ENCODE results near the gene RBM5. TPM values are rescaled to one million over a fixed set of nuclear protein-coding genes. Genes with fewer than 3 reads are reported as not detected.
A peak's percentile ranks its signal among the peaks of the same experiment; 100 is the strongest.

Gene RBM5
- total RNA-seq, 1 donor from 2014 or later = 372 TPM

- no peaks in the 10 kb centered on the region for H3K9me3 ChIP-seq (ENCODE audit: low read depth)
- no peak overlapping the region for H2AFZ ChIP-seq (replicated peaks)
- H3K4me3 Mint-ChIP-seq = peak overlapping the region; percentile 57
- no peaks in the 10 kb centered on the region for H4K20me1 ChIP-seq (ENCODE audit: low read depth)
- H3K27me3 ChIP-seq = no peaks in the 10 kb centered on the region
- no peaks in the 10 kb centered on the region for H3K36me3 Mint-ChIP-seq
- peak overlapping the region; percentile 96 for H3K27ac Mint-ChIP-seq
- H3K79me2 ChIP-seq (ENCODE audit: low read depth) = no peaks in the 10 kb centered on the region
- H3K4me1 ChIP-seq = peaks cover 53% of the 10 kb centered on the region
- H3F3A ChIP-seq (ENCODE audit: low read depth) = peaks cover 22% of the 10 kb centered on the region
- peaks cover 6% of the 10 kb centered on the region for H3K27me3 Mint-ChIP-seq (ENCODE audit: insufficient read depth, low read depth)
- TF ChIP-seq EZH2 (IDR thresholded peaks at IDR 0.05) (no peak), CTCF (IDR thresholded peaks at IDR 0.05) (no peak), EZH2phosphoT487 (IDR thresholded peaks at IDR 0.05) (no peak)
- H3K27ac ChIP-seq = peak overlapping the region; percentile 5
- H3K4me3 ChIP-seq = no peak overlapping the region
- H3K9me3 Mint-ChIP-seq = peaks cover 3% of the 10 kb centered on the region
- H3K4me1 Mint-ChIP-seq = peaks cover 59% of the 10 kb centered on the region
- H3K9ac ChIP-seq = no peak overlapping the region
- H3K36me3 ChIP-seq = no peaks in the 10 kb centered on the region
- peak overlapping the region; percentile 80 for H3K4me2 ChIP-seq
- DNase-seq (ENCODE audit: low spot score) = no peak
These were observed 48.8 kb downstream of the RBM5 start for GRCh38 chr3:50137531-50137930.

- no peaks in the 10 kb centered on the region for H3K79me2 ChIP-seq (ENCODE audit: low read depth)
- Mint-ChIP-seq H3K4me3 (peak overlapping the region; percentile 77), H3K9me3 (peaks cover 3% of the 10 kb centered on the region), H3K27me3 (ENCODE audit: insufficient read depth, low read depth) (peaks cover 4% of the 10 kb centered on the region), H3K27ac (peak overlapping the region; percentile 96), H3K36me3 (no peaks in the 10 kb centered on the region), H3K4me1 (peaks cover 49% of the 10 kb centered on the region)
- no peaks in the 10 kb centered on the region for H4K20me1 ChIP-seq (ENCODE audit: low read depth)
- no peak for TF ChIP-seq CTCF (IDR thresholded peaks at IDR 0.05)
- TF ChIP-seq EZH2 (IDR thresholded peaks at IDR 0.05) = no peak
- TF ChIP-seq EZH2phosphoT487 (IDR thresholded peaks at IDR 0.05) = no peak
- no peak overlapping the region for H3K9ac ChIP-seq
- peaks cover 46% of the 10 kb centered on the region for H3K4me1 ChIP-seq
- H3K4me2 ChIP-seq = peak overlapping the region; percentile 80
- H3K27ac ChIP-seq = no peak overlapping the region
- no peaks in the 10 kb centered on the region for H3K9me3 ChIP-seq (ENCODE audit: low read depth)
- peak overlapping the region; percentile 12 for H2AFZ ChIP-seq (replicated peaks)
- DNase-seq (ENCODE audit: low spot score) = peak; percentile 88
- H3K36me3 ChIP-seq = no peaks in the 10 kb centered on the region
- peaks cover 22% of the 10 kb centered on the region for H3F3A ChIP-seq (ENCODE audit: low read depth)
- H3K27me3 ChIP-seq = no peaks in the 10 kb centered on the region
- peak overlapping the region; percentile 37 for H3K4me3 ChIP-seq
These were observed 49.8 kb downstream of the RBM5 start for GRCh38 chr3:50138266-50139200.

- H3K27ac ChIP-seq = no peak overlapping the region
- no peaks in the 10 kb centered on the region for H4K20me1 ChIP-seq (ENCODE audit: low read depth)
- H3K4me3 Mint-ChIP-seq = peak overlapping the region; percentile 77
- TF ChIP-seq CTCF (IDR thresholded peaks at IDR 0.05) = no peak
- TF ChIP-seq EZH2phosphoT487 (IDR thresholded peaks at IDR 0.05) = no peak
- no peak for TF ChIP-seq EZH2 (IDR thresholded peaks at IDR 0.05)
- H2AFZ ChIP-seq (replicated peaks) = no peak overlapping the region
- no peaks in the 10 kb centered on the region for H3K36me3 ChIP-seq
- DNase-seq (ENCODE audit: low spot score) = peak; percentile 46
- H3K4me3 ChIP-seq = peak overlapping the region; percentile 37
- H3K4me1 Mint-ChIP-seq = peaks cover 49% of the 10 kb centered on the region
- H3K9me3 ChIP-seq (ENCODE audit: low read depth) = no peaks in the 10 kb centered on the region
- H3K79me2 ChIP-seq (ENCODE audit: low read depth) = no peaks in the 10 kb centered on the region
- peaks cover 44% of the 10 kb centered on the region for H3K4me1 ChIP-seq
- peaks cover 22% of the 10 kb centered on the region for H3F3A ChIP-seq (ENCODE audit: low read depth)
- H3K36me3 Mint-ChIP-seq = no peaks in the 10 kb centered on the region
- peaks cover 3% of the 10 kb centered on the region for H3K9me3 Mint-ChIP-seq
- peak overlapping the region; percentile 80 for H3K4me2 ChIP-seq
- no peaks in the 10 kb centered on the region for H3K27me3 ChIP-seq
- H3K27ac Mint-ChIP-seq = no peak overlapping the region
- H3K9ac ChIP-seq = no peak overlapping the region
- peaks cover 4% of the 10 kb centered on the region for H3K27me3 Mint-ChIP-seq (ENCODE audit: insufficient read depth, low read depth)
These were observed 50.6 kb downstream of the RBM5 start for GRCh38 chr3:50139308-50139707.

Measured in neural progenitor cell (in vitro differentiated cells).